GM12878 (cell line): ENCODE data around the gene AGAP1. TPM values are rescaled to one million over a fixed set of nuclear protein-coding genes. Genes with fewer than 3 reads are reported as not detected.

Source experiments
- ATAC-seq: fragments of 200-7000 bp; cut with Tn5 transposase; 3 replicates; pipeline ENCODE4 v1.9.1; 2020; ENCODE audit warnings: mild to moderate bottlenecking, moderate library complexity
- BruUV-seq: library from RNA; stranded (reverse); fragments of 400-500 nt; replicated peaks from 2 replicates; lab custom pipeline; 2021; lab: Mats Ljungman, UMichigan
- CTCF ChIA-PET: fragments of 300-600 bp; sonication (Branson Sonifier 250); formaldehyde crosslinking; extraction: SDS; loops from one replicate; lab custom pipeline; 2021; ENCODE audit warnings: inconsistent platforms; lab: Yijun Ruan, JAX
- POLR2A ChIA-PET: fragments of 350-600 bp; formaldehyde crosslinking; extraction: SDS; loops from one replicate; lab custom pipeline; 2021; ENCODE audit warnings: inconsistent platforms; lab: Charles Lee
- RAD21 ChIA-PET: fragments of 300-600 bp; sonication (Branson Sonifier 250); formaldehyde crosslinking; loops from one replicate; lab custom pipeline; 2023; ENCODE audit warnings: antibody characterized with exemption; ENCODE audit not compliant: unreplicated experiment; lab: Charles Lee
- SMC1A ChIA-PET: fragments of 300-600 bp; sonication (Branson Sonifier 250); formaldehyde crosslinking; loops from one replicate; lab custom pipeline; 2023; ENCODE audit not compliant: unreplicated experiment, uncharacterized antibody; lab: Charles Lee
- DNase-seq: peaks from one replicate; pipeline ENCODE4 v3.0.0-alpha.2; 2011; ENCODE audit warnings: low read depth, low spot score
- FAIRE-seq: peaks from 3 replicates; lab custom pipeline; 2011; peaks lifted over from hg19 to GRCh38; lab: Jason Lieb, UNC
- H2AFZ ChIP-seq: 2 replicates; pipeline ENCODE4 v1.6.0; 2011; ENCODE audit warnings: low read depth, low read length, control low read depth; ENCODE audit not compliant: control insufficient read depth
- H3K27ac ChIP-seq: 2 replicates; pipeline ENCODE4 v1.5.1; 2011; ENCODE audit warnings: control low read depth; ENCODE audit not compliant: control insufficient read depth, insufficient read depth
- H3K27me3 ChIP-seq, 2 experiments: replicated peaks in 1 of 2; 2 replicates each; pipeline versions ENCODE4 v1.6.0 to v1.6.1; 2011; ENCODE audit warnings: low read length in 1 of 2; ENCODE audit not compliant: control insufficient read depth in 2 of 2, insufficient read depth in 2 of 2
- H3K36me3 ChIP-seq, 2 experiments: 2 replicates each; pipeline ENCODE4 v1.5.1; 2011; ENCODE audit warnings: low read length in 1 of 2; ENCODE audit not compliant: control insufficient read depth in 2 of 2, insufficient read depth in 2 of 2
- H3K4me1 ChIP-seq: 2 replicates; pipeline ENCODE4 v1.6.1; 2011; ENCODE audit warnings: mild to moderate bottlenecking, low read length, moderate library complexity, mixed read lengths; ENCODE audit not compliant: control insufficient read depth, insufficient read depth
- H3K4me2 ChIP-seq: 2 replicates; pipeline ENCODE4 v1.6.0; 2011; ENCODE audit warnings: control low read depth; ENCODE audit not compliant: control insufficient read depth, insufficient read depth
- H3K4me3 ChIP-seq: fragments of 200-600 bp; sonication (generic); 2 replicates; pipeline ENCODE4 v1.5.1; 2016
- H3K79me2 ChIP-seq: 2 replicates; pipeline ENCODE4 v1.6.0; 2011; ENCODE audit warnings: low read length; ENCODE audit not compliant: control insufficient read depth, insufficient read depth
- H3K9ac ChIP-seq: 2 replicates; pipeline ENCODE4 v1.8.0; 2011; ENCODE audit warnings: low read length, control low read depth, mixed read lengths; ENCODE audit not compliant: control insufficient read depth, insufficient read depth
- H3K9me3 ChIP-seq: replicated peaks from 3 replicates; pipeline ENCODE4 v1.5.1; 2011; ENCODE audit warnings: mild to moderate bottlenecking, low read length; ENCODE audit not compliant: control insufficient read depth, insufficient read depth
- H4K20me1 ChIP-seq: 2 replicates; pipeline ENCODE4 v1.6.0; 2011; ENCODE audit not compliant: control insufficient read depth, insufficient read depth
- CHD2 ChIP-seq: IDR thresholded peaks from 2 replicates; pipeline ENCODE4 v1.6.1; 2011; ENCODE audit warnings: low read depth, low read length, improper control_type of control experiment, borderline replicate concordance
- CTCF ChIP-seq, 3 experiments: IDR thresholded peaks in 2 of 3; conservative IDR thresholded peaks in 1 of 3; 2 replicates each; pipeline ENCODE4 v1.5.1; 2011; ENCODE audit warnings: low read depth in 3 of 3, low read length in 3 of 3, mild to moderate bottlenecking in 3 of 3, control low read depth in 2 of 3, moderate library complexity in 2 of 3, inconsistent platforms in 1 of 3, mixed read lengths in 1 of 3; ENCODE audit not compliant: control insufficient read depth in 2 of 3, insufficient read depth in 1 of 3; ENCODE audit errors: extremely low read depth in 1 of 3
- EGR1 ChIP-seq, 2 experiments: IDR thresholded peaks; 1 replicate in 1 of 2; 2 replicates in 1 of 2; pipeline ENCODE4 v1.6.1; 2011 to 2012; ENCODE audit warnings: low read depth in 2 of 2, low read length in 2 of 2, borderline replicate concordance in 1 of 2, mild to moderate bottlenecking in 1 of 2, moderate library complexity in 1 of 2
- HCFC1 ChIP-seq: fragments of 150-350 bp; IDR thresholded peaks from 2 replicates; pipeline ENCODE4 v1.6.1; 2014; ENCODE audit warnings: low read length
- HDAC2 ChIP-seq: fragments of 200-600 bp; sonication (generic); IDR thresholded peaks from 2 replicates; pipeline ENCODE4 v1.6.1; 2017
- NFXL1 ChIP-seq: fragments of 450-650 bp; IDR thresholded peaks from 2 replicates; pipeline ENCODE4 v1.6.1; 2017; ENCODE audit warnings: antibody characterized with exemption, mild to moderate bottlenecking, borderline replicate concordance
- PAX5 ChIP-seq: IDR thresholded peaks from 2 replicates; pipeline ENCODE4 v1.6.1; 2011; ENCODE audit warnings: low read depth, low read length, borderline replicate concordance
- SPI1 ChIP-seq: IDR thresholded peaks from 2 replicates; pipeline ENCODE4 v1.6.1; 2011; ENCODE audit warnings: low read depth, mild to moderate bottlenecking, low read length, moderate library complexity, borderline replicate concordance; ENCODE audit not compliant: insufficient read depth
- SUZ12 ChIP-seq: fragments of 200-600 bp; sonication (generic); IDR thresholded peaks from one replicate; pipeline ENCODE4 v1.6.1; 2018; ENCODE audit warnings: antibody characterized with exemption, mild to moderate bottlenecking; ENCODE audit not compliant: unreplicated experiment
- YBX1 ChIP-seq: fragments of 450-650 bp; IDR thresholded peaks from 2 replicates; pipeline ENCODE4 v1.6.1; 2016; ENCODE audit warnings: antibody characterized with exemption
- ZNF384 ChIP-seq: IDR thresholded peaks from 2 replicates; pipeline ENCODE4 v1.6.1; 2012; ENCODE audit warnings: low read depth, mild to moderate bottlenecking, low read length, improper control_type of control experiment, borderline replicate concordance
- WGBS: methylation state at CpG from one replicate; pipeline ENCODE4 v1.1.6; 2016; ENCODE audit warnings: low lambda C conversion rate; ENCODE audit not compliant: insufficient replicate concordance, insufficient coverage; ENCODE audit errors: missing lambda C conversion rate; 5-methylcytosine and 5-hydroxymethylcytosine counted together
- in situ Hi-C: fragments of 300-500 bp; cut with MboI; formaldehyde crosslinking; loops from 9 replicates; pipeline ENCODE4 v1.14.3; 2018; ENCODE audit warnings: mixed read lengths
- intact Hi-C: fragments of 100-400 bp; cut with micrococcal nuclease; formaldehyde crosslinking; loops from one replicate; pipeline ENCODE4 v1.14.2; 2022; ENCODE audit not compliant: unreplicated experiment
- polyA plus RNA-seq, 11 experiments: library from polyadenylated mRNA; depleted of rRNA in 4 of 11; unstranded in 6 of 11; stranded (reverse) in 5 of 11; fragments of >200 nt; fragmentation: Nextera tagmentation in 4 of 11; fragmentation: Illumina TruSeq in 1 of 11; extraction: Ambion mirVana in 4 of 11; extraction: Trizol in 1 of 11; gene quantifications; 1 replicate in 1 of 11; 2 replicates in 10 of 11; pipeline versions ENCODE4 v1.2.1 to v1.2.3, GENCODE V29; 2011 to 2016; ENCODE audit warnings: inconsistent platforms in 2 of 11, missing spikeins in 2 of 11, low read depth in 1 of 11
- total RNA-seq, 4 experiments: library from RNA; depleted of rRNA in 3 of 4; stranded (reverse); fragments of >200 nt in 3 of 4; fragmentation: Illumina TruSeq in 1 of 4; extraction: Trizol in 1 of 4; gene quantifications; 2 replicates each; pipeline versions ENCODE4 v1.2.1 to v1.2.3, GENCODE V29; 2013 to 2021

Gene AGAP1
- total and polyA plus RNA-seq, 10 of the 15 experiments (the other 5 are each of a cell fraction or from before 2014, with no cell fraction given) = 0.05 to 0.15 (median 0.06) TPM; not detected in 7

- no peak for TF ChIP-seq NFXL1
- no peak for TF ChIP-seq PAX5
- no peak for TF ChIP-seq CTCF (IDR thresholded peaks at IDR 0.05 in 2 of 3, conservative IDR thresholded peaks at IDR 0.05 in 1 of 3; ENCODE audit: control insufficient read depth in 2 of 3, extremely low read depth in 1 of 3, insufficient read depth in 1 of 3, low read depth in 3 of 3, low read length in 3 of 3)
- no peak for TF ChIP-seq CHD2
- TF ChIP-seq ZNF384 = no peak
- TF ChIP-seq EGR1 (IDR thresholded peaks at IDR 0.05; ENCODE audit: borderline replicate concordance in 1 of 2, low read depth in 2 of 2, low read length in 2 of 2) = no peak
- TF ChIP-seq HDAC2 = no peak
- no peak for TF ChIP-seq SPI1
- TF ChIP-seq SUZ12 = no peak
- no peak for TF ChIP-seq HCFC1
- TF ChIP-seq YBX1 = no peak
- SMC1A ChIA-PET = no interaction called here
- POLR2A ChIA-PET = no interaction called here
- ATAC-seq (no peak), FAIRE-seq (no peak), DNase-seq (no peak)
- in situ Hi-C loops (no loop called here), intact Hi-C loops (no loop called here)
- Histone ChIP-seq H3K27me3 (no peaks in the 10 kb centered on the region), H3K9me3 (no peaks in the 10 kb centered on the region), H3K4me1 (no peaks in the 10 kb centered on the region), H3K27ac (no peak overlapping the region), H2AFZ (no peak overlapping the region), H3K36me3 (no peaks in the 10 kb centered on the region), H3K9ac (no peak overlapping the region), H3K4me2 (no peak overlapping the region), H4K20me1 (no peaks in the 10 kb centered on the region), H3K79me2 (no peaks in the 10 kb centered on the region), H3K4me3 (no peak overlapping the region)
- BruUV-seq = no TSS peak
- CTCF ChIA-PET = no interaction called here
- RAD21 ChIA-PET = no interaction called here
- 68% methylated on average over 26 of the region's 26 CpGs for WGBS
Measured at GRCh38 chr2:235508371-235509160, 14.7 kb downstream of the AGAP1 start.
